ENCODE measurements around the gene MFAP5. TPM values are rescaled to one million over a fixed set of nuclear protein-coding genes. Genes with fewer than 3 reads are reported as not detected.

The MFAP5 gene
- polyA plus RNA-seq, 1 of the 3 experiments (the other 2 are of a cell fraction) = 19.1 TPM

DNA sequence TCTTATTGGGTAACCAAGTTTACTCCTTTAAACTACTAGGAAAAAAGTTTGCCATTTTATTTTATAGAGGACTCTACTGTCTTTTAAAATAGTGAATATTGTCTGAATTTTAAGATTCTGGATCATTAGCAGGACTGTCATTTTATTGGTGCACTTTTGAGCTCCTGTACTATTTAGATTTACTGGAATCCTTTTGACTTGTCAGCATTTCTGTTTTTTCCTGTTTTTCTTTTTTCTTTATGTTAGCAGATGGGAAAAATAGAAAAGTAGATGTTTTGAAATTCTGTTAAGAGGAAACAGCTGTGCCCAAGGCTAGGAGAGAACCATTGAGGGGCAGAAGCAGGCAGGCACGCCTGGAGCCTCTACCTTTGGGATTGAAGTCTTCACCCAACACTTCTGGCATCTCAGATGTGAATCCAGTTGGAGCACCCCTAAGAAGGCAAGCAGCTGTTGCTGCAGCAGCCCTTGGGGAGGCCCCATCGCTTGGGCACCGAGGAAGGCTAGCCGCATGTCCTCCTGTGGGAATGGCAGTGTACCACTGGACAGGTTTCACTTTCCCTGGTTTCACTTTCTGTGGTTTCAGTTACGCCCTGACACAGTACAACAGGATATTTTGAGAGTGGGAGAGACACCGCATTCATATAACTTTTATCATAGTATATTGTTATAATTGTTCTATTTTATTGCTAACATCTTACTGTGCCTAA lies 46.7 kb upstream of the MFAP5 start (continued):
- TF ChIP-seq, protein P1, sequence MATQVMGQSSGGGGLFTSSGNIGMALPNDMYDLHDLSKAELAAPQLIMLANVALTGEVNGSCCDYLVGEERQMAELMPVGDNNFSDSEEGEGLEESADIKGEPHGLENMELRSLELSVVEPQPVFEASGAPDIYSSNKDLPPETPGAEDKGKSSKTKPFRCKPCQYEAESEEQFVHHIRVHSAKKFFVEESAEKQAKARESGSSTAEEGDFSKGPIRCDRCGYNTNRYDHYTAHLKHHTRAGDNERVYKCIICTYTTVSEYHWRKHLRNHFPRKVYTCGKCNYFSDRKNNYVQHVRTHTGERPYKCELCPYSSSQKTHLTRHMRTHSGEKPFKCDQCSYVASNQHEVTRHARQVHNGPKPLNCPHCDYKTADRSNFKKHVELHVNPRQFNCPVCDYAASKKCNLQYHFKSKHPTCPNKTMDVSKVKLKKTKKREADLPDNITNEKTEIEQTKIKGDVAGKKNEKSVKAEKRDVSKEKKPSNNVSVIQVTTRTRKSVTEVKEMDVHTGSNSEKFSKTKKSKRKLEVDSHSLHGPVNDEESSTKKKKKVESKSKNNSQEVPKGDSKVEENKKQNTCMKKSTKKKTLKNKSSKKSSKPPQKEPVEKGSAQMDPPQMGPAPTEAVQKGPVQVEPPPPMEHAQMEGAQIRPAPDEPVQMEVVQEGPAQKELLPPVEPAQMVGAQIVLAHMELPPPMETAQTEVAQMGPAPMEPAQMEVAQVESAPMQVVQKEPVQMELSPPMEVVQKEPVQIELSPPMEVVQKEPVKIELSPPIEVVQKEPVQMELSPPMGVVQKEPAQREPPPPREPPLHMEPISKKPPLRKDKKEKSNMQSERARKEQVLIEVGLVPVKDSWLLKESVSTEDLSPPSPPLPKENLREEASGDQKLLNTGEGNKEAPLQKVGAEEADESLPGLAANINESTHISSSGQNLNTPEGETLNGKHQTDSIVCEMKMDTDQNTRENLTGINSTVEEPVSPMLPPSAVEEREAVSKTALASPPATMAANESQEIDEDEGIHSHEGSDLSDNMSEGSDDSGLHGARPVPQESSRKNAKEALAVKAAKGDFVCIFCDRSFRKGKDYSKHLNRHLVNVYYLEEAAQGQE (IDR thresholded peaks at IDR 0.05; ENCODE audit: low read depth, low read length) = no peak
- no peak for TF ChIP-seq TAF1 (IDR thresholded peaks at IDR 0.05; ENCODE audit: borderline replicate concordance, low read depth, low read length)

DNA sequence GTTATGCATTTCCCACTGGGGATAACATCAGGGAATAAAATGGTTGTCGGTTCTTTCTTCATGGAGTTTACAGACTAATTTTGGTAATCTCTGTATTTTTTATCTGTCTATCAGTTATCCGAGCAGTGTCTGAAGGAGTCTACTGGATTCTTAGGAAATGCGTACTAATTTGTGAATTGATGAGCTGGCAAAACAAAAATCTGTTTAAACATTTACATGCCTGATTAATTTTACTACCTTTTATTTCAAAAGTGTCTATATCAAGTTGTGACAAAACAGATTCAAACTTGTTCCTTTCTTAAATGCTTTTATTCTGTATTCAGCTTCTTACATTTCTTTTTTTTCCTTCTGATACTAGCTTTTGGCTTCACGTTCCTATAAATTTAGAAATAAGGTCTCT lies 39.5 kb upstream of the MFAP5 start:
- no peak for TF ChIP-seq RXRA (IDR thresholded peaks at IDR 0.05; ENCODE audit: borderline replicate concordance, low read depth)
- TF ChIP-seq, protein P2, sequence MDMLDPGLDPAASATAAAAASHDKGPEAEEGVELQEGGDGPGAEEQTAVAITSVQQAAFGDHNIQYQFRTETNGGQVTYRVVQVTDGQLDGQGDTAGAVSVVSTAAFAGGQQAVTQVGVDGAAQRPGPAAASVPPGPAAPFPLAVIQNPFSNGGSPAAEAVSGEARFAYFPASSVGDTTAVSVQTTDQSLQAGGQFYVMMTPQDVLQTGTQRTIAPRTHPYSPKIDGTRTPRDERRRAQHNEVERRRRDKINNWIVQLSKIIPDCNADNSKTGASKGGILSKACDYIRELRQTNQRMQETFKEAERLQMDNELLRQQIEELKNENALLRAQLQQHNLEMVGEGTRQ (IDR thresholded peaks at IDR 0.05; ENCODE audit: borderline replicate concordance, low read depth, low read length) = no peak
- TF ChIP-seq SIN3A (IDR thresholded peaks at IDR 0.05; ENCODE audit: borderline replicate concordance, low read depth, low read length) = no peak
- no peak for TF ChIP-seq NRF1 (IDR thresholded peaks at IDR 0.05; ENCODE audit: low read depth, low read length)
- TF ChIP-seq, protein P3, sequence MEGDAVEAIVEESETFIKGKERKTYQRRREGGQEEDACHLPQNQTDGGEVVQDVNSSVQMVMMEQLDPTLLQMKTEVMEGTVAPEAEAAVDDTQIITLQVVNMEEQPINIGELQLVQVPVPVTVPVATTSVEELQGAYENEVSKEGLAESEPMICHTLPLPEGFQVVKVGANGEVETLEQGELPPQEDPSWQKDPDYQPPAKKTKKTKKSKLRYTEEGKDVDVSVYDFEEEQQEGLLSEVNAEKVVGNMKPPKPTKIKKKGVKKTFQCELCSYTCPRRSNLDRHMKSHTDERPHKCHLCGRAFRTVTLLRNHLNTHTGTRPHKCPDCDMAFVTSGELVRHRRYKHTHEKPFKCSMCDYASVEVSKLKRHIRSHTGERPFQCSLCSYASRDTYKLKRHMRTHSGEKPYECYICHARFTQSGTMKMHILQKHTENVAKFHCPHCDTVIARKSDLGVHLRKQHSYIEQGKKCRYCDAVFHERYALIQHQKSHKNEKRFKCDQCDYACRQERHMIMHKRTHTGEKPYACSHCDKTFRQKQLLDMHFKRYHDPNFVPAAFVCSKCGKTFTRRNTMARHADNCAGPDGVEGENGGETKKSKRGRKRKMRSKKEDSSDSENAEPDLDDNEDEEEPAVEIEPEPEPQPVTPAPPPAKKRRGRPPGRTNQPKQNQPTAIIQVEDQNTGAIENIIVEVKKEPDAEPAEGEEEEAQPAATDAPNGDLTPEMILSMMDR (IDR thresholded peaks at IDR 0.05) = no peak
- TF ChIP-seq RCOR1 (IDR thresholded peaks at IDR 0.05; ENCODE audit: low read length) = no peak
- TF ChIP-seq, protein P1 (IDR thresholded peaks at IDR 0.05; ENCODE audit: low read depth, low read length) = no peak
- TF ChIP-seq RAD21 (IDR thresholded peaks at IDR 0.05; ENCODE audit: low read length) = no peak
- TF ChIP-seq FOXM1 (IDR thresholded peaks at IDR 0.05; ENCODE audit: low read depth) = no peak
- no peak for TF ChIP-seq MEF2A (IDR thresholded peaks at IDR 0.05; ENCODE audit: borderline replicate concordance, low read depth)
- TF ChIP-seq, protein P4, sequence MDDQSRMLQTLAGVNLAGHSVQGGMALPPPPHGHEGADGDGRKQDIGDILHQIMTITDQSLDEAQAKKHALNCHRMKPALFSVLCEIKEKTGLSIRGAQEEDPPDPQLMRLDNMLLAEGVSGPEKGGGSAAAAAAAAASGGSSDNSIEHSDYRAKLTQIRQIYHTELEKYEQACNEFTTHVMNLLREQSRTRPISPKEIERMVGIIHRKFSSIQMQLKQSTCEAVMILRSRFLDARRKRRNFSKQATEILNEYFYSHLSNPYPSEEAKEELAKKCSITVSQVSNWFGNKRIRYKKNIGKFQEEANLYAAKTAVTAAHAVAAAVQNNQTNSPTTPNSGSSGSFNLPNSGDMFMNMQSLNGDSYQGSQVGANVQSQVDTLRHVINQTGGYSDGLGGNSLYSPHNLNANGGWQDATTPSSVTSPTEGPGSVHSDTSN (IDR thresholded peaks at IDR 0.05) = no peak
- Histone ChIP-seq H3K27ac (ENCODE audit: low read depth in 2 of 2, low read length in 1 of 2) (no peak overlapping the region), H4K20me1 (ENCODE audit: insufficient read depth) (peaks cover 25% of the 10 kb centered on the region), H3K9me3 (no peaks in the 10 kb centered on the region), H3K27me3 (ENCODE audit: insufficient read depth) (no peaks in the 10 kb centered on the region), H3F3A (replicated peaks; ENCODE audit: insufficient read depth) (peaks cover 1% of the 10 kb centered on the region), H3K4me3 (ENCODE audit: low read depth in 2 of 2, low read length in 1 of 2) (no peak overlapping the region), H3K4me2 (no peak overlapping the region), H3K36me3 (replicated peaks in 1 of 2; ENCODE audit: control insufficient read depth in 1 of 2, insufficient read depth in 2 of 2, low read length in 1 of 2) (peaks cover 6 to 13% of the 10 kb centered on the region in 2 experiments), H2AFZ (ENCODE audit: low read depth) (no peak overlapping the region), H3K79me2 (ENCODE audit: insufficient read depth) (peaks cover 83% of the 10 kb centered on the region), H3K9ac (no peak overlapping the region), H3K9me2 (no peaks in the 10 kb centered on the region), H3K4me1 (ENCODE audit: control insufficient read depth in 1 of 2, insufficient read depth in 2 of 2, low read depth in 1 of 2, low read length in 1 of 2) (peaks cover 8 to 9% of the 10 kb centered on the region in 2 experiments; a peak in 2 of 4 replicates)
- DNase-seq = no peak
- ChIA-PET CTCF (interaction anchor here (1.0 to 1.2 kb wide), 2 partner anchors 20 to 79 kb away, joined by 3 read pairs; no protein-coding TSS in a partner anchor), POLR2A (no interaction called here)
- 95% methylated on average over 4 of the region's 4 CpGs for WGBS (ENCODE audit: low lambda C conversion rate)
